Keratinocyte (primary cell): ENCODE measurements around the gene KCTD17.

ENCODE experiments used
- EZH2 ChIP-seq: IDR thresholded peaks from one replicate; pipeline ENCODE4 v1.6.1; 2012; ENCODE audit warnings: inconsistent platforms, mild to moderate bottlenecking, low read length, moderate library complexity
- TF ChIP-seq, protein P1 (sequence below), 3 experiments: IDR thresholded peaks in 1 of 3; conservative IDR thresholded peaks in 1 of 3; optimal IDR thresholded peaks in 1 of 3; 2 replicates in 2 of 3; 3 replicates in 1 of 3; pipeline versions ENCODE3 to v1.5.1; 2011; ENCODE audit warnings: low read length in 3 of 3, mild to moderate bottlenecking in 3 of 3, moderate library complexity in 2 of 3, control low read depth in 1 of 3, inconsistent platforms in 1 of 3; ENCODE audit not compliant: insufficient read depth in 2 of 3; ENCODE audit errors: extremely low read depth in 1 of 3

DNA sequence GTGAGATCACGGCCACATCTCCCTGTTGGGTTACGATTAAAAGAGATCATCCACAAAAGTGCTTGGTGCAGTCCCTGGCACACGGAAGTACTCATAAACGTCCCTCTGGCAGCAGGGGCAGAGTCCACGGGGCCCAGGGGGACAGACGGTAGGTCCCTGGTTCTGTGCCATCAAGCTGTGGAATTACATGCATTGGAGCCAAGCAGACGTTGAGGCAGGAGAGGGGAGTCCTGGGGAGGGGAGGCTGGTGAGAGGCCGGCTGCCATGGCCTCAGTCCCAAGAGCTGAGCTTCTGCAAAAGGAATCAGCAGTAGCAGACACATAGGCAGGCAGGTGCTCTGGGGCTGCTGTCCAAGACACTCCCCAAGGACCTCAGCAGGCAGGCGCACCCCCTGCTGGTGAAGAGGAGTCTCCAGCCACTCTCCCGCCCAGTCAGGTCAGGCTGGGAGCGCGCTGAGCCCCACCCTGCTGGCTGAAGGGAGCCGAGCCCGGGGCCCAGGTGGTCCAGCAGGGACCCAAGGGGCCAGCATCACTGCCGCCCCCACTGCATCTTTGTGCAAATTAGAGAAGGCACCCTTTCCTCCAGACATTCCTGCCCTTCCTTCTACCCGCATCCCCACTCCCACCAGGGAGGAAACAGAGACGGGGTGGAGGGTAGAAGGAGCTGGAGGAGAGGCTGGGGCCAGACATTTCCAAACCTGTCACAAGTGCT is 7.6 kb upstream of the KCTD17 start:
- TF ChIP-seq, protein P1, sequence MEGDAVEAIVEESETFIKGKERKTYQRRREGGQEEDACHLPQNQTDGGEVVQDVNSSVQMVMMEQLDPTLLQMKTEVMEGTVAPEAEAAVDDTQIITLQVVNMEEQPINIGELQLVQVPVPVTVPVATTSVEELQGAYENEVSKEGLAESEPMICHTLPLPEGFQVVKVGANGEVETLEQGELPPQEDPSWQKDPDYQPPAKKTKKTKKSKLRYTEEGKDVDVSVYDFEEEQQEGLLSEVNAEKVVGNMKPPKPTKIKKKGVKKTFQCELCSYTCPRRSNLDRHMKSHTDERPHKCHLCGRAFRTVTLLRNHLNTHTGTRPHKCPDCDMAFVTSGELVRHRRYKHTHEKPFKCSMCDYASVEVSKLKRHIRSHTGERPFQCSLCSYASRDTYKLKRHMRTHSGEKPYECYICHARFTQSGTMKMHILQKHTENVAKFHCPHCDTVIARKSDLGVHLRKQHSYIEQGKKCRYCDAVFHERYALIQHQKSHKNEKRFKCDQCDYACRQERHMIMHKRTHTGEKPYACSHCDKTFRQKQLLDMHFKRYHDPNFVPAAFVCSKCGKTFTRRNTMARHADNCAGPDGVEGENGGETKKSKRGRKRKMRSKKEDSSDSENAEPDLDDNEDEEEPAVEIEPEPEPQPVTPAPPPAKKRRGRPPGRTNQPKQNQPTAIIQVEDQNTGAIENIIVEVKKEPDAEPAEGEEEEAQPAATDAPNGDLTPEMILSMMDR (optimal IDR thresholded peaks at IDR 0.05 in 1 of 3, IDR thresholded peaks at IDR 0.05 in 1 of 3, conservative IDR thresholded peaks at IDR 0.05 in 1 of 3; ENCODE audit: extremely low read depth in 1 of 3, insufficient read depth in 2 of 3, low read length in 3 of 3) = peak; percentile 81 to 96 (median 96)
- TF ChIP-seq EZH2 = no peak
